Neural cell (in vitro differentiated cells): ENCODE results near the gene ROS1. TPM values are rescaled to one million over a fixed set of nuclear protein-coding genes. Genes with fewer than 3 reads are reported as not detected.

Experiments
- H2AFZ ChIP-seq: fragments of 200-600, 300-800 bp; sonication (generic), shearing (Covaris generic); 2 replicates; pipeline ENCODE4 v1.6.0; 2014; ENCODE audit warnings: low read depth, mild to moderate bottlenecking, antibody characterized with exemption, low read length, moderate library complexity
- H3F3A ChIP-seq: fragments of 200-600 bp; shearing (Covaris generic); 2 replicates; pipeline ENCODE4 v1.6.1; 2016; ENCODE audit warnings: mild to moderate bottlenecking, moderate library complexity, mixed read lengths, antibody characterized with exemption, low read length; ENCODE audit not compliant: insufficient read depth, poor library complexity, severe bottlenecking
- H3K27ac ChIP-seq: fragments of 200-600, 300-800 bp; sonication (generic), shearing (Covaris generic); 2 replicates; pipeline ENCODE4 v1.5.1; 2014; ENCODE audit warnings: mild to moderate bottlenecking, low read length, moderate library complexity
- H3K27me3 ChIP-seq: fragments of 300-800, 200-600 bp; sonication (generic), shearing (Covaris generic); 2 replicates; pipeline ENCODE4 v1.6.0; 2014; ENCODE audit warnings: mild to moderate bottlenecking, low read depth, low read length, moderate library complexity; ENCODE audit not compliant: insufficient read depth
- H3K36me3 ChIP-seq: fragments of 300-800, 200-600 bp; sonication (generic), shearing (Covaris generic); 2 replicates; pipeline ENCODE4 v1.5.1; 2014; ENCODE audit warnings: mild to moderate bottlenecking, antibody characterized with exemption, low read length, moderate library complexity; ENCODE audit not compliant: insufficient read depth
- H3K4me2 ChIP-seq: fragments of 300-800, 200-600 bp; sonication (generic), shearing (Covaris generic); 2 replicates; pipeline ENCODE4 v1.6.0; 2014; ENCODE audit warnings: mild to moderate bottlenecking, low read length
- H3K4me3 ChIP-seq: fragments of 300-800, 200-600 bp; sonication (generic), shearing (Covaris generic); 2 replicates; pipeline ENCODE4 v1.5.1; 2014; ENCODE audit warnings: mild to moderate bottlenecking, low read length, moderate library complexity
- H3K79me2 ChIP-seq: fragments of 200-600 bp; shearing (Covaris generic); replicated peaks from 2 replicates; pipeline ENCODE4 v1.6.0; 2014; ENCODE audit warnings: mild to moderate bottlenecking, low read length, moderate library complexity; ENCODE audit not compliant: insufficient read depth
- H3K9ac ChIP-seq: fragments of 300-800, 200-600 bp; sonication (generic), shearing (Covaris generic); 2 replicates; pipeline ENCODE4 v1.6.1; 2016; ENCODE audit warnings: mild to moderate bottlenecking, low read length, mixed read lengths
- H3K9me2 ChIP-seq: fragments of 200-600 bp; shearing (Covaris generic); 2 replicates; pipeline ENCODE4 v1.6.1; 2016; ENCODE audit warnings: mild to moderate bottlenecking, low read length, mixed read lengths; ENCODE audit not compliant: insufficient read depth
- H3K9me3 ChIP-seq: fragments of 200-600, 300-800 bp; sonication (generic), shearing (Covaris generic); 2 replicates; pipeline ENCODE4 v1.6.1; 2016; ENCODE audit warnings: mild to moderate bottlenecking, mixed run types, low read length, moderate library complexity, mixed read lengths
- H4K20me1 ChIP-seq: fragments of 200-600 bp; shearing (Covaris generic); 2 replicates; pipeline ENCODE4 v1.6.1; 2016; ENCODE audit warnings: mild to moderate bottlenecking, mixed run types; ENCODE audit not compliant: insufficient read depth
- CTCF ChIP-seq: fragments of 450-650 bp; IDR thresholded peaks from 2 replicates; pipeline ENCODE4 v1.5.1; 2014; ENCODE audit warnings: antibody characterized with exemption, mild to moderate bottlenecking, moderate library complexity; ENCODE audit not compliant: poor library complexity, severe bottlenecking
- EP300 ChIP-seq: fragments of 450-650 bp; conservative IDR thresholded peaks from 2 replicates; pipeline ENCODE4 v1.6.1; 2014; ENCODE audit warnings: antibody characterized with exemption, mild to moderate bottlenecking, moderate library complexity; ENCODE audit not compliant: poor library complexity, severe bottlenecking
- EZH2 ChIP-seq: fragments of 200-600, 300-800 bp; shearing (Covaris generic), sonication (generic); IDR thresholded peaks from 2 replicates; pipeline ENCODE4 v1.6.1; 2014; ENCODE audit warnings: antibody characterized with exemption, low read length, borderline replicate concordance, mild to moderate bottlenecking; ENCODE audit not compliant: insufficient read depth, poor library complexity, severe bottlenecking
- MXI1 ChIP-seq: fragments of 450-650 bp; conservative IDR thresholded peaks from 2 replicates; pipeline ENCODE4 v1.6.1; 2014; ENCODE audit warnings: antibody characterized with exemption, mild to moderate bottlenecking; ENCODE audit not compliant: poor library complexity, severe bottlenecking
- POLR2AphosphoS5 ChIP-seq: IDR thresholded peaks from 2 replicates; pipeline ENCODE4 v1.6.1; 2012
- RAD21 ChIP-seq: fragments of 450-650 bp; conservative IDR thresholded peaks from 2 replicates; pipeline ENCODE4 v1.6.1; 2014; ENCODE audit warnings: antibody characterized with exemption, mild to moderate bottlenecking, moderate library complexity
- SMC3 ChIP-seq: fragments of 450-650 bp; conservative IDR thresholded peaks from 2 replicates; pipeline ENCODE4 v1.6.1; 2014; ENCODE audit warnings: antibody characterized with exemption, mild to moderate bottlenecking, moderate library complexity; ENCODE audit not compliant: poor library complexity
- TAF1 ChIP-seq: IDR thresholded peaks from 2 replicates; pipeline ENCODE4 v1.6.1; 2012; ENCODE audit warnings: low read depth
- polyA plus RNA-seq: library from polyadenylated mRNA; depleted of rRNA; stranded (reverse); fragments of >200 nt; gene quantifications from 2 replicates; pipeline ENCODE4 v1.2.3, GENCODE V29; 2014
- TF ChIP-seq, protein P1 (sequence below): IDR thresholded peaks from 2 replicates; pipeline ENCODE4 v1.6.1; 2012; ENCODE audit warnings: borderline replicate concordance

ROS1 gene
- polyA plus RNA-seq, 1 donor from 2014 or later: not detected

- no peak overlapping the region for H3K4me2 ChIP-seq
- peaks cover 100% of the 10 kb centered on the region for H3K27me3 ChIP-seq
- H3K9ac ChIP-seq: no peak overlapping the region
- no peaks in the 10 kb centered on the region for H3K9me2 ChIP-seq
- TF ChIP-seq SMC3 (no peak), EP300 (no peak), TAF1 (no peak), RAD21 (no peak), MXI1 (no peak), POLR2AphosphoS5 (no peak), CTCF (no peak), EZH2 (no peak)
- TF ChIP-seq, protein P1, sequence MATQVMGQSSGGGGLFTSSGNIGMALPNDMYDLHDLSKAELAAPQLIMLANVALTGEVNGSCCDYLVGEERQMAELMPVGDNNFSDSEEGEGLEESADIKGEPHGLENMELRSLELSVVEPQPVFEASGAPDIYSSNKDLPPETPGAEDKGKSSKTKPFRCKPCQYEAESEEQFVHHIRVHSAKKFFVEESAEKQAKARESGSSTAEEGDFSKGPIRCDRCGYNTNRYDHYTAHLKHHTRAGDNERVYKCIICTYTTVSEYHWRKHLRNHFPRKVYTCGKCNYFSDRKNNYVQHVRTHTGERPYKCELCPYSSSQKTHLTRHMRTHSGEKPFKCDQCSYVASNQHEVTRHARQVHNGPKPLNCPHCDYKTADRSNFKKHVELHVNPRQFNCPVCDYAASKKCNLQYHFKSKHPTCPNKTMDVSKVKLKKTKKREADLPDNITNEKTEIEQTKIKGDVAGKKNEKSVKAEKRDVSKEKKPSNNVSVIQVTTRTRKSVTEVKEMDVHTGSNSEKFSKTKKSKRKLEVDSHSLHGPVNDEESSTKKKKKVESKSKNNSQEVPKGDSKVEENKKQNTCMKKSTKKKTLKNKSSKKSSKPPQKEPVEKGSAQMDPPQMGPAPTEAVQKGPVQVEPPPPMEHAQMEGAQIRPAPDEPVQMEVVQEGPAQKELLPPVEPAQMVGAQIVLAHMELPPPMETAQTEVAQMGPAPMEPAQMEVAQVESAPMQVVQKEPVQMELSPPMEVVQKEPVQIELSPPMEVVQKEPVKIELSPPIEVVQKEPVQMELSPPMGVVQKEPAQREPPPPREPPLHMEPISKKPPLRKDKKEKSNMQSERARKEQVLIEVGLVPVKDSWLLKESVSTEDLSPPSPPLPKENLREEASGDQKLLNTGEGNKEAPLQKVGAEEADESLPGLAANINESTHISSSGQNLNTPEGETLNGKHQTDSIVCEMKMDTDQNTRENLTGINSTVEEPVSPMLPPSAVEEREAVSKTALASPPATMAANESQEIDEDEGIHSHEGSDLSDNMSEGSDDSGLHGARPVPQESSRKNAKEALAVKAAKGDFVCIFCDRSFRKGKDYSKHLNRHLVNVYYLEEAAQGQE: no peak
- H3K4me3 ChIP-seq: peak overlapping the region; percentile 67
- H3K79me2 ChIP-seq: no peaks in the 10 kb centered on the region
- no peaks in the 10 kb centered on the region for H3F3A ChIP-seq
- H2AFZ ChIP-seq: no peak overlapping the region
- no peak overlapping the region for H3K27ac ChIP-seq
- H3K36me3 ChIP-seq: no peaks in the 10 kb centered on the region
- H4K20me1 ChIP-seq: no peaks in the 10 kb centered on the region
- H3K9me3 ChIP-seq: no peaks in the 10 kb centered on the region
Observed at GRCh38 chr6:117266257-117267053, 159.3 kb downstream of the ROS1 start.

- H2AFZ ChIP-seq: no peak within 1 kb of the TSS
- H3K9me3 ChIP-seq: no peaks in the 10 kb centered on the region
- H4K20me1 ChIP-seq: no peaks in the 10 kb centered on the region
- H3K36me3 ChIP-seq: no peaks in the 10 kb centered on the region
- no peaks in the 10 kb centered on the region for H3K9me2 ChIP-seq
- H3K79me2 ChIP-seq: no peaks in the 10 kb centered on the region
- H3K4me2 ChIP-seq: peak within 1 kb of the TSS; percentile 54
- H3K27ac ChIP-seq: no peak within 1 kb of the TSS
- TF ChIP-seq, protein P1: no peak
- TF ChIP-seq POLR2AphosphoS5 (peak; percentile 9), EZH2 (no peak), RAD21 (no peak), MXI1 (no peak), EP300 (no peak), TAF1 (no peak), CTCF (peak; percentile 7), SMC3 (no peak)
- no peak within 1 kb of the TSS for H3K9ac ChIP-seq
- H3K4me3 ChIP-seq: peak within 1 kb of the TSS; percentile 67
- H3F3A ChIP-seq: no peaks in the 10 kb centered on the region
- H3K27me3 ChIP-seq: peaks cover 99% of the 10 kb centered on the region
Observed at GRCh38 chr6:117265410-117266256, 160.1 kb downstream of the ROS1 start, which contains the start of gene VGLL2. TSS of gene VGLL2 (plus strand) at chr6:117265558. CDS start at chr6:117265764, 206 bp downstream.
